CD1c-positive myeloid dendritic cell (primary cell): ENCODE data around the gene RASAL2.
"Not testable (repeated sequence)": the region's sequence is repeated elsewhere in the genome, so short reads cannot be mapped to it uniquely, and the experiment has no call there.

Experiments
- DNase-seq: peaks from one replicate; pipeline ENCODE4 v3.0.0-alpha.2; 2016; ENCODE audit errors: extremely low spot score

RASAL2 gene

DNA sequence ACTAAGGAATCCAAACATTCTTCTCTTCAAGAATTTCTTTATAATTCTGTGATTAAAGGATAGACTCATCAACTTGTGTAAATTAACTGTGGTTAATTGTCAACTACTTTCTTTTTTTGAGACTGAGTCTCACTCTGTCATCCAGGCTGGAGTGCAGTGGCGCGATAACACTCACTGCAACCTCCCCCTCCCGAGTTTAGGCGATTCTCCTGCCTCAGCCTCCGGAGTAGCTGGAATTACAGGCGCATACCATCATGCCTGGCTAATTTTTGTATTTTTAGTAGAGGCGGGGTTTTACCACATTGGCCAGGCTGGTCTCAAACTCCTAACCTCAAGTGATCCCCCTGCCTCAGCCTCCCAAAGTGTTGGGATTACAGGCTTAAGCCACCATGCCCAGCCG, 296.4 kb downstream of the RASAL2 start:
- not testable (repeated sequence) for DNase-seq

DNA sequence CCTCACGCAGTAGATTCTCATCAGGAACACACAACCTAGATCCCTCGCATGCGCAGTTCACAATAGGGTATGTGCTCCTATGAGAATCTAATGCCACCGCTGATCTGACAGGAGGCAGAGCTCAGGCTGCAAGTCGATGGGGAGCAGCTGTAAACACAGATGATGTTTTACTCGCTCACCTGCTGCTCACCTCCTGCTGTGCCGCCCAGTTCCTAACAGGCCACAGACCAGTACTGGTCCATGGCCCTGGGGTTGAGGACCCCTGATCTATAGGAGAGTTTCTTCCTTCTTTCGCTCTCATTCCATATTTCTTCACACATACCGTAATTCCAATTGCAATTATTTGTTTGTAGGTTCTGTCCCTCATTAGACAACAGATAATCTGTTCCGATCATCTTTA, 299.5 kb downstream of the RASAL2 start:
- no peak for DNase-seq

DNA sequence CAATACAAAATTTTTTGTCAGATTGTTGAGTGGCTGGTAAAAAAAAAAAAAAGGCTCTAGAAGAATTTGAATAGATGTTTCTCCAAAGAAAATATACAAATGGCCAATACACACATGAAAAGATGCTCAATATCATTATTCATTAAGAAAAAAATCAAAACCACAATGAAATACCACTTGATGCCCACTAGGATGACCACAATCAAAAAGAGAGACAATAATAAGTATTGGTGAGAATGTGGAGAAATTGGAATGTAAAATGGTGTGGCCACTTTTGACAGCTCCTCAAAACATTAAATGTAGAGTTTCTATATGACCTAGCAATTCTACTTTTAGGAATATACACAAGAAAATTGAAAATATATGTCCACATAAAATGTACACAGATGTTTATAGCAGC, 302.9 kb downstream of the RASAL2 start:
- no peak for DNase-seq

DNA sequence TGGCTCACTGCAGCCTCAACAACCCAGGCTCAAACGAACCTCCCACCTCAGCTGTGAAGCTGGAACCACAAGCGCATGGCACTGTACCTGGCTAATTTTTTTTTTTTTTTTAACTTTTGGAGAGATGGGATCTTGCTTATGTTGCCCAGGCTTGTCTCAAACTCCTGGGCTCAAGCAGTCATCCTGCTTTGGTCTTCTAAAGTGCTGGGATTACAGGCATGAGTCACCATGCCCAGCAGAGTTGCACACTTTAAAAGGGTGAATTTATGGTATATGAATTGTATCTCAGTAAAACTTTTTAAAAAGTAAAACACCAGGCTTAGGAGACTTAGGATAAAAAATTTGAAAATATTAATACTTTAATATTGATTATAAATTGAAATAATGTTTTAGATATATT, 303.8 kb downstream of the RASAL2 start:
- DNase-seq: no peak

DNA sequence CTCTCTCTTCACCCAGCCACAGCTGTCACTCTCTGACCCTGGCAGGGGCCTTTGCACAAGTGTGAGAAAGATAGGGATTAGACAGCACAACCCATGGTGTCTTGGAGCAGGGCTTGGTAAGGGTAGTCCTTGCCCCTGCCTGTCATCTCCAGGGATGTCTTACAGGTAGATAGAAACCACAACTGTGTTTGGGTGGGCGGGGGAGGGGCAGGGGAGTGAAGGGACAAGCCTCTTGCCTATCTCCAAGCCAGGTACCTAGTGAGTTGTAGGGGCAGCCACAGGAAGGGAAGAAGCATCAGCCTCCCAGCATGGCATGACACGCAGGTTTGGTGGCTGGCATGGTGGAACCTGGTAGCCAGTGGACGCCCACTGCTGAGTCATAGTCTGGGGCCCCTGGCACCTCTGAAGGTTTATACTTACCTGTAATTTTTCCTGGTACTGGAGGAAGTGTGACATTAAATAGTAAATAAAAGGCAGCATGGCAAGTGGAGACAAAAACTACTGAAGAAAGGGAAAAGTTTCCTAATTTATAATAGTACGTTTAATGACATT, 305.3 kb downstream of the RASAL2 start:
- DNase-seq: no peak

DNA sequence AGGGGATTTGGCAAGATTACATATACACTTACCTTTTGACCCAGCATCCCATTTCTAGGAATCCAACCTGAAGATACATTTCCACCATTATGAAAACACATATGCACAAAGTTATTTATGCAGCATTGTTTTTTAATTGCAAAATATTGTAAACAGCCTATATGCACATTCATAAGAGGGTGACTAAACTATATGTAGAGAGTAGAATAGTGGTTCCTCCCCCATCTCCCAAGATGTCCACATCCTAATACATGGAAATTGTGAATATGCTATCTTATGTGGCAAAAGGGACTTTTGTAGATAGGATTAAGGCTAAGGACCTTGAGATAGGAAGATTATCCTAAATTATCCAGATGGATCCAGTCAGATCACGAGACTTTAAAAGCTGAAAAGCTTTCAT, 311.2 kb downstream of the RASAL2 start:
- DNase-seq: no peak

DNA sequence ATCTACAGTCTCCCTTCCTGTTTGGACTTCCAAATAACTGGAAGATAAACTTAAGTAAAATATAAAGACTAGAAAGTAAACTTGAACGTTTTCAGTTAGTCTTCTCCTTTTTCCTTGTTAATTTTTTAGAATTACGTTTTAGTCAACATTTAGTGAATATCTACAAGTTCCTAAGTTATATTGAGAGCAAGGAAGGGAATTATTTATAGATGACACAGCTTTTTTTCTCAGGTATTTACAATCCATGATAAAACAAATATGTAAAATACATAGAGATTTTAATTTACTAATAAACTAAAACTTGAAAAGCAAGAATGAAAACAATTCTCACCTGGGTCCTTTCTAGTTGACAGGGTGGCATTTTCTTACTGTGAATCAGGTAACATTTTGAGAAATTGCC, 313.3 kb downstream of the RASAL2 start:
- DNase-seq: no peak

DNA sequence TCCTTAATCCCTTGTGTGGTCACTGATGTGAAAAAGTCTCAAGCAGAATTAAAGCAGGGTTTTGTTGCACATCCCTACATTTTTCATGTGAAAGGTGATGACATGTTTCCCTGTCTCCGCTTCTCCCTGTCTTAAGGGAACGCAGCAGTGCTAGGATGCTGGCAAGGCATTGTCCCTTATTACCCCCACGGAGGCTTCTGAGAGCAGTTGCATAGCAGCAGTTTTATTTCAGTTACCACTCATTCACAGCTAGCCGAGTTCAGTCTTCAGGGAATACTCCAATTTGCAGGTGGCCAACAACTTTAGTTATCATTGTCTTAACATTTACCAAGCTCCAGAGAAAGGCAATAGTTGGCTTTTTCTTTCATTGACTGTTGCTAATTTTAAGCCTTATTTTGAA, 313.8 kb downstream of the RASAL2 start:
- DNase-seq: no peak

DNA sequence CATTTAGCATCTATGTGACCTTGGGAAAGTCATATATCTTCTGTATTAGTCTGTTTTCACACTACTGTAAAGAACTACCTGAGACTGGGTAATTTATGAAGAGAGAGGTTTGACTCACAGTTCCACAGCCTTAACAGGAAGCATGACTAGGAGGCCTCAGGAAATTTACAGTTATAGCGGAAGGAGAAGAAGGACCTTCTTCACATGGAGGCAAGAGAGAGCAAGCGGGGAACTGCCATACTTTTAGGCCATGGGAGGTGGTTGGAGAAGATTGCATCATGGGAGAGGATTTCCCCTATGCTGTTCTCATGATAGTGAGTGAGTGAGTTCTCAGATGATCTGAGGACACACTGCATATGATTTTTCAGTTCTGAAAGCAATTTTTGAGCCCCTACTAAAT, 315.0 kb downstream of the RASAL2 start:
- peak; percentile 29 for DNase-seq

DNA sequence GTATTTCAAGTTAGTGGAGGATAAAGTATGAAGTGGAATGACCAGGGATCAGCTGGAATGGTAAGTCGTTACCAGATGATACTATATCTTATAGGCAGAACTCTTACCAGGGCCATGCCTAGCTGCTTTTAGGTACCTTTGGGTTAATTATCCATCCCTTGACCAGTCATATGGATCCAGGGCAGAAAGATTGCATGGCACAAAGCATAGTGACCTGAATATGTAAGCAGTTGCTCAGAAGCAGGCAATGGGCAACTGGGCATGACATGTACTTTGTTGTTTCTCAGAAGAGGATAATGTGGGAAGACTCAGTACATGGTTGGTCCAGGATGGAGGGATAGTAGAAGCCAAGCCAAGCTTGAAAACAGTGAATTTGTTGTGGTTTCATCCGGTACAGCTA, 315.6 kb downstream of the RASAL2 start:
- DNase-seq: no peak

DNA sequence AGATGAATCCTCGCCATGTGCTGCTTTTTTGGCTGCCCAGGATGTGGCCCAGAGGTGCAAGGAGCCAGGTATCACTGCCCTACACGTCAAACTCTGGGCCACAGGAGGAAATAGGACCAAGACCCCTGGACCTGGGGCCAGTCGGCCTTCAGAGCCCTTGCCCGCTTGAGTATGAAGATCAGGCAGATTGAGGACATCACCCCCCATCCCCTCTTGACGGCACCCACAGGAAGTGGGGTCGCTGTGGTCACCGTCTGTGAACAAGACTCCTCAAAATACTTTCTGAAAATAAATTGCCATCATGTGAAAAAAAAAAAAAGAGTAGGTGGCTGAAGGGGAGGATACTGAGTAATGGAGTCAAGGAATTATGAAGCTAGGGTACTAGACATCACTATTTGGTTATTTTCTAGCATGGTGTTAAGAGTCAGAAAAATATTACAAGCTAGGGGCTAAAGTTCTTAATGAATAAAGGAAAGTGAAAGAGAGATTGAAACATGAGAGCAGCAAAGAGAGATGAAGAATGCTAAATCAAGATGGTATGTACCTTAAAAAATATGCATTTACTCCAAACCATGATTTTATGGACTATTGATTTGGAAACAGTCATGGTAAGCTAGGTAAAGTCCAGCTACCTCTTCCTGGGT, 318.0 kb downstream of the RASAL2 start:
- DNase-seq: no peak

DNA sequence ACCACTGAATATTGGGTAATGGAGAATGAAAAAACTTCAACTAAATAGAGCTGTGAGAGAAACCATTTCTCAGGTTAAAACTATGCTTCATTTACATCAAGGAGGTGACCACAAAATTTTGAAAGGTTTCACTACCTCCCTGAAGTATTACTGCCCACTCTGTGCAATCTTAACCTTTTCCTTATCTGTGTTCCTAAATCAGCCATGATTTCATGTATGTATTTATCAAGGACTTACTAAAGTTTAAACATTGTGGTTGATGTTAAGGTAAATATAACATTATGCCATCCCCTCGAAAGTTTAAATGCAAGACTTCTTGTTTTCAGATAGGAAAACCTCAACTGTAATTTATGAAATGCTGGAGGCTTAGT, 318.5 kb downstream of the RASAL2 start:
- DNase-seq: no peak

DNA sequence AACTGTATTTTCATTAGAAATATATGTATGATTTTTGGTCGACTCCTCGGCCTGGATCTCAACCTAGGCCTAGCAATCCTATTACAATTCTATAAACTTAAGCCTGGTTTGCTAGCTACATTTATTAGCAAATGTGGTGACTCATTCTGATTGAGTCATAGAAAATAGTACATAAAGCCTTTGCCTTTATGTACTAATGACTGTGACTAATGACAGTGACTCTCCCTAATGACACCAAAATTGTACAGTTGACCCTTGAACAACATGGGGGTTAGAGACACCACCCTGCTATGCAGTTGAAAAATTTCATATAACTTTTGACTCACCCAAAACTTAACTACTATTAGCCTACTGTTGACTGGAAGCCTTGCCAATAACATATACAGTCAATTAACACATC, 324.0 kb downstream of the RASAL2 start:
- peak; percentile 45 for DNase-seq

DNA sequence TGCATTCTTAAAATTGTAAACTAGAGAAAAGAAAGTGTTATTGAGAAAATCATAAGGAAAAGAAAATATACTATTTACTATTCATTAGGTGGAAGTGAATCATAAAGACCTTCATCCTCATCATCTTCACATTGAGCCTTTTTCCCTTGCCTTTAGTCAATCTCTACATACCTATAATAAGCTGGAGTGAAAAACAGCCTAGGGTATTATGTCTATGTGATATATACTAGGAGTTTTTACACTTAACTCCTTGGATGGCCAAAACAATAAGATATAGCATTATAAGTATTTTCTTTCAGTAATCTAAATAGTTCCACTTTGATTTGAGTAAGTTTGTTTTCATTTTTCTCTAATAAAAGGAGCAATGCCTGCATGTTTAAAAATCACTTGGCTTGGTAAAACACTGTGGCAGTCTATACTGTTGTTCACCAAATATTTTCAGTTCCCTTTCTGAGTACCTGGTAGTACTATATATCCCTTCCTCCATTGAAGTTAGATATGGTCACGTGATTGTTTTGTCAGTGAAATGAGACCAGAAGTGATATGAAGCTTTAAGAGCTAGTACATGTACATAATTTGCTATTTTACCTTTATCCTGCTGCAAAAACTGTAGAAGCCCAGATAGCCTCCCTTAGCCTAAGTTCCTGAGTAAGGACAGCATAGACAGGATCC, 324.5 kb downstream of the RASAL2 start:
- DNase-seq: peak; percentile 12

DNA sequence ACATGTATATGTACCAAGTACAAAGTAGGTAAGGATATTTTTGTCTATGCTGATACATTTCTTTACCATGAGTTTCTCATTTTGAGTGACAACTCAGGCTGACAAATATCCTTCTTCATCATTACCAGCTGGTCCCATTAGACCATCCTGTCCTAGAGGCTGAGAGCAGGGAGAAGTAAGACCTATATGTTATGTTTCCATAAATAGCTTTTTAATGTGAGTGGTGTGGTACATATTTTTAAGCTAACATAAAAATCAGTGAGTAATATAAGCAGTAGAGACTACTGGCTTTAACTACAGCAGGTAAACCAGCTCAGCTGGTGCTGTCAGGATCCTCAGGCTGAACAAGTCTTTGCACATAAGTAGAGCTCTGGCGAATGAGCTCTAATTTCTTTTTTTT, 340.5 kb downstream of the RASAL2 start:
- DNase-seq: no peak

DNA sequence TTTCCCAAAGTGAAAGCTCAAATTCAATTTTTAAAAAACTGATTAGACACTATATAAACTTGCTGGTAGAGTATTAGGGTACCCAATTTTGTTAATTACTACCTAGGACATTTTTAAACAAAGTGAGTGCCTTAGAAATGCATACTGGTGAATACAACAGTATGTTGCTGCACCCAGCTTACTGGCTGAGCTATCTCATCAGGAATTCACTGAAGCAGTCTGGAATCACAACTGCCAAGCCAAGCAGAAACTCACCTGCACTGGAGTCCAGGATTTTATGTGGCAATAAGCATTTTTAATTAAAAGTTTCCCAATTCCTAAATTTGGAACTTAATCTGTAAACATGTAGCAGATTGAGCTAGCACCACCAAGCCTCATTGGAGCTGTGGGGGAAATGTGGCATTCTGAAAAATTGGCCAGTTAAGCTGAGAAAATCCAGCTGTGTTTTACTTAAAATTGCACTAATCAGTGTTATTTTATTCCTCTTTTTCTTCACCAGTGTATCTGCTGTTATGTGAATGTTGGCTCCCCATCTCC, 341.1 kb downstream of the RASAL2 start:
- DNase-seq: no peak

DNA sequence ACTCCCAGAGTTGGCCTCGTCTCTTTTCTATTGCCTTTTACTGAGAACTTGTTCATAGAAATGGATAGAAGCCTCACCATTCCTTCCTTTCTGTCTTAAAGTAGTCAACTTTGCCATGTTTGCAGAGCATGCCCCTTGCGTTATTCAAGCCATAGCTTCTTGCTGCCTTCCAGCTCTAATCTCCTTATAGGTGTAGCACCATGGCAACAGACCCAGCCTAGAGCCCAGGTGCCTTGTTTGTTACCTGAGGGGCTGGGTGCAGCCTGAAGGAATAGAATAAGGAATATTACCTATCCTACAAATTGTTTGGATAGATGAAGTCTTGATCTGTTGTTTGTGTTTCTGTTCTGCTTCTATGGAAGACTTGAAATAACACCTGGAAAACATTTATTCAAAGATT, 343.0 kb downstream of the RASAL2 start:
- no peak for DNase-seq

DNA sequence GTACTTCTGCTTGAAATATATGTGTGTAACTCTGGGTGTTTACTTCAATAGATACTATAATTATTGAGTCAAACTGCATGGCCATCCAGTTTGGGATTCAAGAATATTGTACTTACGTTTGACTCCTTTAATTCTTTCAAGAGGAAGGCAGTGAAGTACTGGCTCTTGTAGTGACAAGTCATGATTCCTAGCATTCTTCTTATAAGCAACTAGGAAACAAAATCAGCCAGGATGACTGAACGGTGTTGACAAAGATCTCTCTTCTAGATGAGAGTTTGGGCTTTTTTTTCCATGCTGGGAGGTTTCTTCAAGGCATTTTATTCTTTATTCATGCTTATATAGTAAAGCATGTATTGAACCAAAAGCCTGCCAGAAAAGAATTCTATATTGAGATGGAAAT, 344.5 kb downstream of the RASAL2 start:
- DNase-seq: no peak

DNA sequence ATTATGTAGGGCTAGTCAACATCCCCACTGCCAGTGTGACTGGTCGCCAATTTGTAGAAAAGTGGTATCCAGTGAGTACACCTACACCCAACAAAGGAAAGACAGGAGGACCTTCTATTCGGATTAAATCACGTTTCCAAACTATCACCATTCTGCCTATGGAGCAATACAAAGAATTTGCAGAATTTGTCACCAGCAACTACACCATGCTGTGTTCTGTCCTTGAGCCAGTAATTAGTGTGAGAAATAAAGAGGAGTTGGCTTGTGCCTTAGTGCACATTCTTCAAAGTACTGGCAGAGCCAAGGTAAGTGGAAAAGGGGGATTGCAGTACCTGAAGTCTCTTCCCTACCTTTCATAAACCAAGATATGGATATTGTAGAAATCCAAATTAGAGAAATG, 349.0 kb downstream of the RASAL2 start:
- DNase-seq: no peak

DNA sequence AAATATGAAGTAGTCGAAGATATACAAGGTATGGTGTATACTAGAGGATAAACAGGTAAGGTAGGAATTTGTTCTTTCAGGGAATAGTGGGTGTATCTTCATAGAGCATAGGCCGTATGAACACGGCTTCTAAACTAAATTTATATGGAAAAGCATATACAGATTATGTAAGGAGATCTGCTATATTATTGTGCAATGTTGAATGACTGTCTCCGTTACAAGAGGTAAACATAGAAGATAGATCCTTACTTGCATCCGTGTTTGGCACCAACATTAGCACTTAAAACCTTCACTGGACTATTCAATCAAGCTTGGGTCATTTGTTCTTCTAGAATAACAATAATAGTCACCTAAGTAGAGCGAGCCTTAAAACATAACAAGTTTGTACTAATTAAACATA, 357.0 kb downstream of the RASAL2 start:
- DNase-seq: no peak

DNA sequence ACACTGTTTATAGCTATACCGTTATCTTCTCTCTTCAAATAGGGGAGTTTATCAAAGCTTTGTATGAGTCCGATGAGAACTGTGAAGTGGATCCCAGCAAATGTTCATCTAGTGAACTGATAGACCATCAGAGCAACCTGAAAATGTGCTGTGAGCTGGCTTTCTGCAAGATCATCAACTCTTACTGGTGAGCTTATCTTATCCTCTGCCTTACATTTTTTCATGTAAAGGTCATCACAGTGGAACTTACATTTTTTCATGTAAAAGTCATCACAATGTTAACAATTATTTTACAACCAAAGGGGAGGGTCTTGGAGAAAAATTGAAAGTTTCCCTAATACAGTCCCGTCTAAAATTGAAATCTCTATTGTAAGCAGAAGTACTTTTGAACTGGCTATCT, 357.6 kb downstream of the RASAL2 start:
- no peak for DNase-seq

DNA sequence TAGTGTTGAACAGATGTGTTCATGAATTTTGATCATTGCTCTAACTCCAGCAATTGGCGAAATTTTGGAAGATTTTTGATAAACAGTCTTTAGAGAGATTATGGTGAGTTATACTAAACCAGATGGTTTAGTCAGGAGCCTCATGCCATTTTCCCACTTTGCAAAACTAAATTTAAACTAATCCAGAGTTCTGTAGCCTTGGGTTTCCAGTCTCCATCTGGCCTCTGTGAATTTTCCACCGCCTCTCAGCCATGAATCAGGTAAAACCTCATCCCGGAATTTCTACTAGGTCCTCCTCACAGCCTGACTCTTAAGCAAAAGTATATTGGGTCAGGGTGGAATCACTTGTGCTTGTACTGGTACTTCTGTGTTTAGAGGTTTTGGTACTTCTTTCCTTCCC, 358.1 kb downstream of the RASAL2 start:
- no peak for DNase-seq

DNA sequence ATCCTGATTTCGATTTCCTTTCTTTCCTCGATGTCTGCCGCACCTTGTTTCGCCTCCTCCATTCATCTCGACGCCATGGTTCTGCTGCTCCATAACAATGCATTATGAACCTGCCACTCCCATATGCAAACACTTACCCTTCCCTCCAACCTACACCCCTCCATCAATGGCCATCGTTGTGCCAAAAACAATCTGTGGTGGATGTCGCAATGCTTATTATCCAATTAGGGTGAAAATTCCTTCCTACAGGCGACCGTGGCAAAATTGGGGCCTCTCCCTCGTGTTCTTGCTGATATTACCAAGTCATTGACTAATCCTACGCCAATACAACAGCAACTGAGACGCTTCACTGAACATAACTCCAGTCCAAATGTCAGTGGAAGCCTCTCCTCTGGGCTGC, 362.6 kb downstream of the RASAL2 start:
- DNase-seq: no peak
